Stomach (tissue), 9 donors: ENCODE results near the gene KIRREL1. TPM values are rescaled to one million over a fixed set of nuclear protein-coding genes. Genes with fewer than 3 reads are reported as not detected.

ENCODE experiments used
- DNase-seq, 2 donors: peaks; one replicate each; pipeline versions ENCODE4 v3.0.0 to v3.0.0-alpha.2; 2013 to 2019
- H3K27ac ChIP-seq, 5 donors: fragments of 200-600 bp in 4 of 5; sonication (generic) in 4 of 5; one replicate each; pipeline ENCODE4 v1.5.1; 2013 to 2019; ENCODE audit warnings: mild to moderate bottlenecking in 1 of 5, moderate library complexity in 1 of 5
- H3K27me3 ChIP-seq, 3 donors: fragments of 200-600 bp; sonication (generic); one replicate each; pipeline ENCODE4 v1.5.1; 2017 to 2019; ENCODE audit warnings: mixed run types in 1 of 3
- H3K36me3 ChIP-seq, 4 donors: fragments of 200-600 bp; sonication (generic); 1 replicate in 3 of 4; 2 replicates in 1 of 4; pipeline ENCODE4 v1.5.1; 2016 to 2019
- H3K4me1 ChIP-seq, 4 donors: fragments of 200-600 bp; sonication (generic); one replicate each; pipeline ENCODE4 v1.5.1; 2016 to 2019
- H3K4me3 ChIP-seq, 4 donors: fragments of 200-600 bp; sonication (generic) in 3 of 4; one replicate each; pipeline ENCODE4 v1.5.1; 2016 to 2019; ENCODE audit warnings: mild to moderate bottlenecking in 1 of 4
- H3K9me3 ChIP-seq, 4 donors: fragments of 200-600 bp; sonication (generic); one replicate each; pipeline ENCODE4 v1.5.1; 2016 to 2019
- EP300 ChIP-seq: sonication (generic); formaldehyde crosslinking; IDR thresholded peaks from one replicate; pipeline ENCODE4 v1.6.1; 2017; ENCODE audit warnings: antibody characterized with exemption
- POLR2A ChIP-seq, 4 donors: fragments of 450-650 bp; IDR thresholded peaks; one replicate each; pipeline ENCODE4 v1.6.1; 2016; ENCODE audit warnings: antibody characterized with exemption in 4 of 4, control low read depth in 2 of 4, mild to moderate bottlenecking in 1 of 4, moderate library complexity in 1 of 4
- POLR2AphosphoS5 ChIP-seq, 3 donors: sonication (generic); formaldehyde crosslinking; IDR thresholded peaks; one replicate each; pipeline ENCODE4 v1.6.1; 2016; ENCODE audit warnings: antibody characterized with exemption in 3 of 3
- WGBS, 5 donors: extraction: QIAGEN DNeasy Blood & Tissue Kit in 3 of 5; methylation state at CpG; one replicate each; pipeline versions ENCODE4 v1.1.5 to v1.1.7; 2013 to 2018; 5-methylcytosine and 5-hydroxymethylcytosine counted together
- intact Hi-C: fragments of 100-400 bp; cut with DNase I; formaldehyde crosslinking; loops from one replicate; pipeline ENCODE4 v1.15.1; 2023; ENCODE audit warnings: low total_unique reads
- polyA plus RNA-seq, 3 donors: library from polyadenylated mRNA; stranded (reverse); fragments of 200-250 nt; gene quantifications; one replicate each; pipeline ENCODE4 v1.2.3, GENCODE V29; 2013
- total RNA-seq, 5 donors: library from RNA; depleted of rRNA; stranded (reverse); fragments of >200 nt; gene quantifications; one replicate each; pipeline versions ENCODE4 v1.1.0 to v1.2.3, GENCODE V29; 2014 to 2016
- TF ChIP-seq, protein P1 (sequence below), 7 experiments: fragments of 450-650 bp in 4 of 7; fragments of 200-600 bp in 3 of 7; sonication (generic) in 3 of 7; IDR thresholded peaks; one replicate each; pipeline ENCODE4 v1.5.1; 2016 to 2019; ENCODE audit warnings: antibody characterized with exemption in 7 of 7, control low read depth in 2 of 7, mild to moderate bottlenecking in 1 of 7
- donor health status: healthy with polysubstance abuse.
- donor health status: Bipolar disorder and iron deficiency.
- donor health status: healthy.

Gene KIRREL1
- total and polyA plus RNA-seq, 8 donors = 2.8 to 27.9 (median 4.2) TPM

- H3K36me3 ChIP-seq = no peaks in the 10 kb centered on the region
- H3K27ac ChIP-seq = peak overlapping the region in 3 of 5 donors; percentile 31 to 72 (median 71)
- H3K9me3 ChIP-seq = no peaks in the 10 kb centered on the region
- peaks cover 5 to 14% (median 10%) of the 10 kb centered on the region in 4 donors for H3K4me1 ChIP-seq
- intact Hi-C loops = no loop called here
- WGBS, 5 donors = 51 to 81% (median 73%) methylated on average over 2 of the region's 2 CpGs
- DNase-seq = no peak
- no peaks in the 10 kb centered on the region for H3K27me3 ChIP-seq
- no peak for TF ChIP-seq POLR2AphosphoS5 (IDR thresholded peaks at IDR 0.05)
- TF ChIP-seq EP300 = no peak
- TF ChIP-seq, protein P1, sequence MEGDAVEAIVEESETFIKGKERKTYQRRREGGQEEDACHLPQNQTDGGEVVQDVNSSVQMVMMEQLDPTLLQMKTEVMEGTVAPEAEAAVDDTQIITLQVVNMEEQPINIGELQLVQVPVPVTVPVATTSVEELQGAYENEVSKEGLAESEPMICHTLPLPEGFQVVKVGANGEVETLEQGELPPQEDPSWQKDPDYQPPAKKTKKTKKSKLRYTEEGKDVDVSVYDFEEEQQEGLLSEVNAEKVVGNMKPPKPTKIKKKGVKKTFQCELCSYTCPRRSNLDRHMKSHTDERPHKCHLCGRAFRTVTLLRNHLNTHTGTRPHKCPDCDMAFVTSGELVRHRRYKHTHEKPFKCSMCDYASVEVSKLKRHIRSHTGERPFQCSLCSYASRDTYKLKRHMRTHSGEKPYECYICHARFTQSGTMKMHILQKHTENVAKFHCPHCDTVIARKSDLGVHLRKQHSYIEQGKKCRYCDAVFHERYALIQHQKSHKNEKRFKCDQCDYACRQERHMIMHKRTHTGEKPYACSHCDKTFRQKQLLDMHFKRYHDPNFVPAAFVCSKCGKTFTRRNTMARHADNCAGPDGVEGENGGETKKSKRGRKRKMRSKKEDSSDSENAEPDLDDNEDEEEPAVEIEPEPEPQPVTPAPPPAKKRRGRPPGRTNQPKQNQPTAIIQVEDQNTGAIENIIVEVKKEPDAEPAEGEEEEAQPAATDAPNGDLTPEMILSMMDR (IDR thresholded peaks at IDR 0.05) = no peak
- TF ChIP-seq POLR2A (IDR thresholded peaks at IDR 0.05) = no peak
- H3K4me3 ChIP-seq = no peak overlapping the region
Measured at GRCh38 chr1:158147401-158147800, 154.0 kb downstream of the KIRREL1 start.

- Histone ChIP-seq H3K9me3 (no peaks in the 10 kb centered on the region), H3K27ac (peak overlapping the region in 2 of 5 donors; percentile 71 to 72), H3K27me3 (no peaks in the 10 kb centered on the region), H3K36me3 (no peaks in the 10 kb centered on the region), H3K4me1 (peaks cover 5 to 14% (median 10%) of the 10 kb centered on the region in 4 donors), H3K4me3 (no peak overlapping the region)
- no peak for DNase-seq
- WGBS, 5 donors = 75 to 88% (median 82%) methylated on average over 3 of the region's 3 CpGs
- intact Hi-C loops = no loop called here
- TF ChIP-seq EP300 = no peak
- TF ChIP-seq, protein P1 (IDR thresholded peaks at IDR 0.05) = no peak
- no peak for TF ChIP-seq POLR2AphosphoS5 (IDR thresholded peaks at IDR 0.05)
Measured at GRCh38 chr1:158147869-158148268, 154.4 kb downstream of the KIRREL1 start.

- no peaks in the 10 kb centered on the region for H3K27me3 ChIP-seq
- intact Hi-C loops = no loop called here
- DNase-seq = no peak
- WGBS, 5 donors = 47 to 63% (median 53%) methylated on average over 1 of the region's 1 CpG
- TF ChIP-seq, protein P1 (IDR thresholded peaks at IDR 0.05) = no peak
- TF ChIP-seq EP300 (no peak), POLR2A (IDR thresholded peaks at IDR 0.05) (no peak), POLR2AphosphoS5 (IDR thresholded peaks at IDR 0.05) (no peak)
- H3K4me1 ChIP-seq = peaks cover 5 to 14% (median 10%) of the 10 kb centered on the region in 4 donors
- no peaks in the 10 kb centered on the region for H3K9me3 ChIP-seq
- peak overlapping the region in 3 of 5 donors; percentile 71 to 76 (median 72) for H3K27ac ChIP-seq
- H3K36me3 ChIP-seq = no peaks in the 10 kb centered on the region
- H3K4me3 ChIP-seq = no peak overlapping the region
Measured at GRCh38 chr1:158148468-158148867, 155.0 kb downstream of the KIRREL1 start.

- WGBS, 5 donors = 48 to 63% (median 59%) methylated on average over 8 of the region's 8 CpGs
- intact Hi-C loops = no loop called here
- Histone ChIP-seq H3K27ac (peak overlapping the region in 4 of 5 donors; percentile 56 to 76 (median 72)), H3K4me3 (peak overlapping the region; percentile 33 to 38 (median 36)), H3K9me3 (no peaks in the 10 kb centered on the region), H3K36me3 (no peaks in the 10 kb centered on the region), H3K27me3 (peaks cover 0 to 1% (median 0%) of the 10 kb centered on the region in 3 donors), H3K4me1 (peaks cover 5 to 14% (median 10%) of the 10 kb centered on the region in 4 donors)
- TF ChIP-seq POLR2AphosphoS5 (IDR thresholded peaks at IDR 0.05) = no peak
- TF ChIP-seq, protein P1 (IDR thresholded peaks at IDR 0.05) = no peak
- TF ChIP-seq EP300 = no peak
- TF ChIP-seq POLR2A (IDR thresholded peaks at IDR 0.05) = no peak
- peak in 1 of 2 donors; percentile 17 for DNase-seq
Measured at GRCh38 chr1:158149175-158149574, 155.7 kb downstream of the KIRREL1 start.

Other genes with a start within 250 kb of the KIRREL1 start
- gene FCRL2, start 216.5 kb upstream of the KIRREL1 start, total RNA-seq = 1 to 10 TPM in 1 of 5 donors, under 1 TPM in 1, not detected in 3; 0.73 to 2.5 TPM
- 1 to 10 TPM in 1 of 3 donors, under 1 TPM in 2; 0.37 to 1.8 (median 0.90) TPM for gene FCRL2, start 216.5 kb upstream of the KIRREL1 start, polyA plus RNA-seq
- 1 to 10 TPM in 1 of 5 donors, under 1 TPM in 1, not detected in 3; 0.29 to 2.4 TPM for gene FCRL1, start 173.5 kb upstream of the KIRREL1 start, total RNA-seq
- under 1 TPM in 1 of 3 donors, not detected in 2; 0.48 TPM for gene FCRL1, start 173.5 kb upstream of the KIRREL1 start, polyA plus RNA-seq
- 1 to 10 TPM in 1 of 5 donors, not detected in 4; 1.8 TPM for gene CD5L, start 151.8 kb upstream of the KIRREL1 start, total RNA-seq
- not detected for gene CD5L, start 151.8 kb upstream of the KIRREL1 start, polyA plus RNA-seq
- 1 to 10 TPM in 2 of 5 donors, not detected in 3; 1.9 to 2.6 TPM for gene CD1D, start 187.2 kb downstream of the KIRREL1 start, total RNA-seq
- gene CD1D, start 187.2 kb downstream of the KIRREL1 start, polyA plus RNA-seq = 1 to 10 TPM in 1 of 3 donors, under 1 TPM in 2; 0.93 to 2.1 (median 1.00) TPM